H1 (cell line): ENCODE data around the gene APH1A.

Experiments used
- CTCF ChIP-seq, 3 experiments: IDR thresholded peaks; 1 replicate in 2 of 3; 2 replicates in 1 of 3; pipeline versions ENCODE4 v1.5.1 to v1.6.1; 2011; ENCODE audit warnings: low read length in 3 of 3, mild to moderate bottlenecking in 3 of 3, inconsistent platforms in 2 of 3, low read depth in 1 of 3, moderate library complexity in 1 of 3; ENCODE audit not compliant: insufficient read depth in 1 of 3; ENCODE audit errors: control extremely low read depth in 1 of 3
- EZH2 ChIP-seq: fragments of 200-600 bp; sonication (generic); IDR thresholded peaks from 2 replicates; pipeline ENCODE4 v1.7.1; 2012; ENCODE audit warnings: low read depth, mild to moderate bottlenecking, moderate library complexity, low read length, inconsistent platforms; ENCODE audit not compliant: severe bottlenecking
- JUND ChIP-seq: IDR thresholded peaks from 2 replicates; pipeline ENCODE4 v1.6.1; 2011; ENCODE audit warnings: mild to moderate bottlenecking, improper control_type of control experiment, low read length
- POLR2A ChIP-seq, 2 experiments: IDR thresholded peaks; 1 replicate in 1 of 2; 2 replicates in 1 of 2; pipeline ENCODE4 v1.6.1; 2011; ENCODE audit warnings: low read depth in 2 of 2, low read length in 2 of 2, mild to moderate bottlenecking in 2 of 2; ENCODE audit errors: control extremely low read depth in 1 of 2
- TAF1 ChIP-seq: IDR thresholded peaks from 2 replicates; pipeline ENCODE4 v1.6.1; 2011; ENCODE audit warnings: mild to moderate bottlenecking, low read depth, low read length
- TF ChIP-seq, protein P1 (sequence below): IDR thresholded peaks from 2 replicates; pipeline ENCODE4 v1.6.1; 2011; ENCODE audit warnings: low read length, improper control_type of control experiment

- TF ChIP-seq CTCF (IDR thresholded peaks at IDR 0.05; ENCODE audit: control extremely low read depth in 1 of 3, insufficient read depth in 1 of 3, low read depth in 1 of 3, low read length in 3 of 3) (no peak), POLR2A (IDR thresholded peaks at IDR 0.05; ENCODE audit: control extremely low read depth in 1 of 2, low read depth in 2 of 2, low read length in 2 of 2) (no peak), JUND (no peak), EZH2 (no peak), TAF1 (no peak)
- TF ChIP-seq, protein P1, sequence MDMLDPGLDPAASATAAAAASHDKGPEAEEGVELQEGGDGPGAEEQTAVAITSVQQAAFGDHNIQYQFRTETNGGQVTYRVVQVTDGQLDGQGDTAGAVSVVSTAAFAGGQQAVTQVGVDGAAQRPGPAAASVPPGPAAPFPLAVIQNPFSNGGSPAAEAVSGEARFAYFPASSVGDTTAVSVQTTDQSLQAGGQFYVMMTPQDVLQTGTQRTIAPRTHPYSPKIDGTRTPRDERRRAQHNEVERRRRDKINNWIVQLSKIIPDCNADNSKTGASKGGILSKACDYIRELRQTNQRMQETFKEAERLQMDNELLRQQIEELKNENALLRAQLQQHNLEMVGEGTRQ: no peak
These were observed 2.6 kb upstream of the APH1A start for GRCh38 chr1:150271291-150271959.
